Measurements from ENCODE around the gene ENTPD6.

DNA sequence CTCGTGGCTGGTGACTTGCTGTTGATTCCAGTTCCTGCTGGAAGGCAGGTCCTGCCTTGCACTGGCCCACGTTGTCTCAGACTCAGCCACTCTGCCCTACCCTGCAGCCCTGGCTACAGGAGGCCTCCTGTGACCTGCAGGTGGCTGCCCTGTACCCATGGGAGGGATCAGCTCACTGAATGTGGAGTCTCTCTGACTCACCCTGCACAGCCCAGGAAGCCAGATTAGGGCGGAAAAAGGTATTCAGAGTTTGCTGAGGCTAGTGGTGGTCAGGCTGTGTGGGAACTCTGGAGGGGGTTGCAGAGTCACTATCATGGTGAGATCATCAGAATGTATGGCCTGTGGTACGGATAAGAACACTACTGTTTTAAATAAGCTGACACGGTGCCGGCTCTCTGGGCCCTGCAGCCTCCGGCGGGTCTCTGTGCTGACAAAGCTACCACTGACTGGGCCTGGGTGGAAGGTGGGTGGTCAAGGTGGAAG lies 27.7 kb downstream of the ENTPD6 start:
- TF ChIP-seq, protein P1, sequence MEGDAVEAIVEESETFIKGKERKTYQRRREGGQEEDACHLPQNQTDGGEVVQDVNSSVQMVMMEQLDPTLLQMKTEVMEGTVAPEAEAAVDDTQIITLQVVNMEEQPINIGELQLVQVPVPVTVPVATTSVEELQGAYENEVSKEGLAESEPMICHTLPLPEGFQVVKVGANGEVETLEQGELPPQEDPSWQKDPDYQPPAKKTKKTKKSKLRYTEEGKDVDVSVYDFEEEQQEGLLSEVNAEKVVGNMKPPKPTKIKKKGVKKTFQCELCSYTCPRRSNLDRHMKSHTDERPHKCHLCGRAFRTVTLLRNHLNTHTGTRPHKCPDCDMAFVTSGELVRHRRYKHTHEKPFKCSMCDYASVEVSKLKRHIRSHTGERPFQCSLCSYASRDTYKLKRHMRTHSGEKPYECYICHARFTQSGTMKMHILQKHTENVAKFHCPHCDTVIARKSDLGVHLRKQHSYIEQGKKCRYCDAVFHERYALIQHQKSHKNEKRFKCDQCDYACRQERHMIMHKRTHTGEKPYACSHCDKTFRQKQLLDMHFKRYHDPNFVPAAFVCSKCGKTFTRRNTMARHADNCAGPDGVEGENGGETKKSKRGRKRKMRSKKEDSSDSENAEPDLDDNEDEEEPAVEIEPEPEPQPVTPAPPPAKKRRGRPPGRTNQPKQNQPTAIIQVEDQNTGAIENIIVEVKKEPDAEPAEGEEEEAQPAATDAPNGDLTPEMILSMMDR (IDR thresholded peaks at IDR 0.05) = no peak
- TF ChIP-seq POLR2A (IDR thresholded peaks at IDR 0.05) = no peak

Measured in right lobe of liver (tissue), 4 donors.